CD14-positive monocyte (primary cell): ENCODE results near the gene PTPRD. TPM values are rescaled to one million over a fixed set of nuclear protein-coding genes. Genes with fewer than 3 reads are reported as not detected.

Experiments
- DNase-seq, 3 donors: peaks; one replicate each; pipeline ENCODE4 v3.0.0-alpha.2; 2011 to 2022
- H2AFZ ChIP-seq: 2 replicates; pipeline ENCODE4 v1.6.0; 2012; ENCODE audit warnings: mild to moderate bottlenecking, low read depth, low read length, inconsistent platforms; ENCODE audit not compliant: insufficient read depth, poor library complexity, severe bottlenecking
- H3K27ac ChIP-seq, 2 donors: 1 replicate in 1 of 2; 2 replicates in 1 of 2; pipeline ENCODE4 v1.5.1; 2012 to 2013; ENCODE audit warnings: low read length in 2 of 2, control low read depth in 1 of 2, inconsistent platforms in 1 of 2, low read depth in 1 of 2, mild to moderate bottlenecking in 1 of 2
- H3K27me3 ChIP-seq, 2 donors: one replicate each; pipeline versions ENCODE4 v1.6.0 to v1.6.1; 2011 to 2013; ENCODE audit warnings: low read length in 2 of 2; ENCODE audit not compliant: control insufficient read depth in 2 of 2, insufficient read depth in 2 of 2
- H3K36me3 ChIP-seq, 2 donors: replicated peaks in 1 of 2; 1 replicate in 1 of 2; 2 replicates in 1 of 2; pipeline versions ENCODE4 v1.5.1 to v1.6.1; 2012 to 2013; ENCODE audit warnings: low read length in 2 of 2, control low read depth in 1 of 2, inconsistent platforms in 1 of 2, mild to moderate bottlenecking in 1 of 2; ENCODE audit not compliant: insufficient read depth in 2 of 2, control insufficient read depth in 1 of 2
- H3K4me1 ChIP-seq, 2 donors: 1 replicate in 1 of 2; 2 replicates in 1 of 2; pipeline versions ENCODE4 v1.5.1 to v1.6.1; 2012 to 2013; ENCODE audit warnings: low read length in 2 of 2, control low read depth in 1 of 2, inconsistent platforms in 1 of 2, mild to moderate bottlenecking in 1 of 2, moderate library complexity in 1 of 2; ENCODE audit not compliant: insufficient read depth in 2 of 2, control insufficient read depth in 1 of 2
- H3K4me2 ChIP-seq: replicated peaks from 2 replicates; pipeline ENCODE3; 2012; ENCODE audit warnings: low read length, moderate library complexity, mild to moderate bottlenecking; ENCODE audit not compliant: poor library complexity, severe bottlenecking; ENCODE audit errors: extremely low read depth
- H3K4me3 ChIP-seq, 3 experiments: fragments of 200-600 bp in 1 of 3; sonication (generic) in 1 of 3; replicated peaks in 1 of 3; 1 replicate in 2 of 3; 2 replicates in 1 of 3; pipeline ENCODE4 v1.5.1; 2011 to 2013; ENCODE audit warnings: low read length in 3 of 3, mild to moderate bottlenecking in 3 of 3, control low read depth in 2 of 3, low read depth in 2 of 3, inconsistent platforms in 1 of 3, moderate library complexity in 1 of 3
- H3K79me2 ChIP-seq: 2 replicates; pipeline ENCODE4 v1.6.0; 2012; ENCODE audit warnings: mild to moderate bottlenecking, control low read depth, inconsistent platforms, low read length, moderate library complexity; ENCODE audit not compliant: insufficient read depth
- H3K9ac ChIP-seq: 2 replicates; pipeline ENCODE4 v1.6.0; 2017; ENCODE audit warnings: low read length, mild to moderate bottlenecking; ENCODE audit not compliant: insufficient read depth, poor library complexity, severe bottlenecking
- H3K9me3 ChIP-seq, 2 donors: replicated peaks in 1 of 2; 1 replicate in 1 of 2; 2 replicates in 1 of 2; pipeline versions ENCODE4 v1.5.1 to v1.6.1; 2012 to 2013; ENCODE audit warnings: low read length in 2 of 2, control low read depth in 1 of 2; ENCODE audit not compliant: control insufficient read depth in 1 of 2, insufficient read depth in 1 of 2
- H4K20me1 ChIP-seq: 2 replicates; pipeline ENCODE4 v1.6.0; 2012; ENCODE audit warnings: mild to moderate bottlenecking, low read length, control low read depth, moderate library complexity; ENCODE audit not compliant: insufficient read depth
- H3K27ac Mint-ChIP-seq, 7 donors: one replicate each; pipeline ENCODE4 v1.8.0; 2020; ENCODE audit warnings: mild to moderate bottlenecking in 7 of 7, mixed read lengths in 7 of 7, moderate library complexity in 6 of 7, inconsistent platforms in 2 of 7
- H3K27me3 Mint-ChIP-seq, 3 donors: one replicate each; pipeline ENCODE4 v1.8.0; 2021 to 2022; ENCODE audit warnings: low read depth in 3 of 3, mild to moderate bottlenecking in 3 of 3, mixed read lengths in 3 of 3, moderate library complexity in 3 of 3, inconsistent platforms in 1 of 3
- H3K36me3 Mint-ChIP-seq, 2 donors: one replicate each; pipeline ENCODE4 v1.8.0; 2020; ENCODE audit warnings: mixed read lengths in 2 of 2, inconsistent platforms in 1 of 2, mild to moderate bottlenecking in 1 of 2
- H3K4me1 Mint-ChIP-seq: one replicate; pipeline ENCODE4 v1.8.0; 2020; ENCODE audit warnings: mild to moderate bottlenecking, mixed read lengths
- H3K4me3 Mint-ChIP-seq, 2 donors: one replicate each; pipeline ENCODE4 v1.8.0; 2020; ENCODE audit warnings: mild to moderate bottlenecking in 2 of 2, mixed read lengths in 2 of 2, moderate library complexity in 1 of 2
- H3K9me3 Mint-ChIP-seq, 7 donors: one replicate each; pipeline ENCODE4 v1.8.0; 2020 to 2022; ENCODE audit warnings: mixed read lengths in 7 of 7, mild to moderate bottlenecking in 6 of 7, moderate library complexity in 6 of 7, inconsistent platforms in 2 of 7
- WGBS: methylation state at CpG from one replicate; pipeline ENCODE4 v1.1.5; 2013; ENCODE audit warnings: missing lambda C conversion rate; ENCODE audit not compliant: insufficient coverage; 5-methylcytosine and 5-hydroxymethylcytosine counted together
- intact Hi-C, 2 donors: fragments of 100-400 bp; cut with micrococcal nuclease; formaldehyde crosslinking; loops; one replicate each; pipeline versions ENCODE4 v1.15.0 to v1.15.1; 2023
- polyA plus RNA-seq, 3 donors: library from polyadenylated mRNA; depleted of rRNA in 1 of 3; unstranded in 2 of 3; stranded (reverse) in 1 of 3; fragments of 300-500 nt in 2 of 3; fragments of >200 nt in 1 of 3; fragmentation: Illumina TruSeq in 2 of 3; gene quantifications; 1 replicate in 2 of 3; 2 replicates in 1 of 3; pipeline ENCODE4 v1.2.3, GENCODE V29; 2012 to 2021
- TF ChIP-seq, protein P1 (sequence below): fragments of 200-600 bp; IDR thresholded peaks from one replicate; pipeline ENCODE4 v1.8.0; 2022; ENCODE audit warnings: antibody characterized with exemption, mild to moderate bottlenecking

Gene PTPRD
- polyA plus RNA-seq, 3 donors, result not detected

GRCh38 chr9:10235376-10235775, 377.4 kb downstream of the PTPRD start:
- TF ChIP-seq, protein P1, sequence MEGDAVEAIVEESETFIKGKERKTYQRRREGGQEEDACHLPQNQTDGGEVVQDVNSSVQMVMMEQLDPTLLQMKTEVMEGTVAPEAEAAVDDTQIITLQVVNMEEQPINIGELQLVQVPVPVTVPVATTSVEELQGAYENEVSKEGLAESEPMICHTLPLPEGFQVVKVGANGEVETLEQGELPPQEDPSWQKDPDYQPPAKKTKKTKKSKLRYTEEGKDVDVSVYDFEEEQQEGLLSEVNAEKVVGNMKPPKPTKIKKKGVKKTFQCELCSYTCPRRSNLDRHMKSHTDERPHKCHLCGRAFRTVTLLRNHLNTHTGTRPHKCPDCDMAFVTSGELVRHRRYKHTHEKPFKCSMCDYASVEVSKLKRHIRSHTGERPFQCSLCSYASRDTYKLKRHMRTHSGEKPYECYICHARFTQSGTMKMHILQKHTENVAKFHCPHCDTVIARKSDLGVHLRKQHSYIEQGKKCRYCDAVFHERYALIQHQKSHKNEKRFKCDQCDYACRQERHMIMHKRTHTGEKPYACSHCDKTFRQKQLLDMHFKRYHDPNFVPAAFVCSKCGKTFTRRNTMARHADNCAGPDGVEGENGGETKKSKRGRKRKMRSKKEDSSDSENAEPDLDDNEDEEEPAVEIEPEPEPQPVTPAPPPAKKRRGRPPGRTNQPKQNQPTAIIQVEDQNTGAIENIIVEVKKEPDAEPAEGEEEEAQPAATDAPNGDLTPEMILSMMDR, result no peak
- no peaks in the 10 kb centered on the region for H3K36me3 Mint-ChIP-seq
- peaks cover 0 to 4% (median 0%) of the 10 kb centered on the region in 3 donors for H3K27me3 Mint-ChIP-seq
- Histone ChIP-seq H3K4me2 (no peak overlapping the region), H3K9me3 (no peaks in the 10 kb centered on the region), H3K4me3 (no peak overlapping the region), H2AFZ (no peak overlapping the region), H4K20me1 (no peaks in the 10 kb centered on the region), H3K4me1 (no peaks in the 10 kb centered on the region), H3K27ac (no peak overlapping the region), H3K27me3 (no peaks in the 10 kb centered on the region), H3K79me2 (no peaks in the 10 kb centered on the region), H3K9ac (no peak overlapping the region), H3K36me3 (no peaks in the 10 kb centered on the region)
- no CpG with 5 or more reads among the region's 5 CpGs for WGBS
- H3K9me3 Mint-ChIP-seq, result peaks cover 0 to 3% (median 0%) of the 10 kb centered on the region in 7 donors
- H3K4me3 Mint-ChIP-seq, result no peak overlapping the region
- intact Hi-C loops, result no loop called here
- no peak overlapping the region for H3K27ac Mint-ChIP-seq
- no peaks in the 10 kb centered on the region for H3K4me1 Mint-ChIP-seq
- DNase-seq, result no peak

- H3K27ac ChIP-seq, result no peak overlapping the region
- no peak overlapping the region for H3K4me3 Mint-ChIP-seq
- TF ChIP-seq, protein P1, result no peak
Observed at GRCh38 chr9:10232352-10232930, 380.4 kb downstream of the PTPRD start.

More at GRCh38 chr9:10232352-10232930, 380.4 kb downstream of the PTPRD start:
- Histone ChIP-seq H3K4me1 (no peaks in the 10 kb centered on the region), H2AFZ (no peak overlapping the region), H3K9ac (no peak overlapping the region), H3K9me3 (no peaks in the 10 kb centered on the region), H3K36me3 (no peaks in the 10 kb centered on the region), H4K20me1 (no peaks in the 10 kb centered on the region), H3K4me3 (no peak overlapping the region), H3K4me2 (no peak overlapping the region), H3K27me3 (no peaks in the 10 kb centered on the region), H3K79me2 (no peaks in the 10 kb centered on the region)
- WGBS, result 60% methylated on average over 1 of the region's 3 CpGs
- Mint-ChIP-seq H3K27me3 (peaks cover 0 to 4% (median 0%) of the 10 kb centered on the region in 3 donors), H3K36me3 (no peaks in the 10 kb centered on the region), H3K4me1 (no peaks in the 10 kb centered on the region), H3K9me3 (peaks cover 0 to 3% (median 0%) of the 10 kb centered on the region in 7 donors), H3K27ac (no peak overlapping the region)
- intact Hi-C loops, result no loop called here
- DNase-seq, result no peak
